Thyroid gland (tissue), 4 donors: ENCODE measurements around the gene ESR1. TPM values are rescaled to one million over a fixed set of nuclear protein-coding genes. Genes with fewer than 3 reads are reported as not detected.

ENCODE experiments used
- DNase-seq, 2 donors: peaks; one replicate each; pipeline ENCODE4 v3.0.0-alpha.2; 2019
- H3K27ac ChIP-seq, 3 donors: fragments of 200-600 bp; sonication (generic); 1 replicate in 2 of 3; 2 replicates in 1 of 3; pipeline ENCODE4 v1.5.1; 2016 to 2019; ENCODE audit warnings: mild to moderate bottlenecking in 1 of 3, moderate library complexity in 1 of 3
- H3K27me3 ChIP-seq: fragments of 200-600 bp; sonication (generic); one replicate; pipeline ENCODE4 v1.5.1; 2019
- H3K36me3 ChIP-seq, 2 donors: fragments of 200-600 bp; sonication (generic); one replicate each; pipeline ENCODE4 v1.5.1; 2016 to 2019
- H3K4me1 ChIP-seq, 2 donors: fragments of 200-600 bp; sonication (generic); one replicate each; pipeline ENCODE4 v1.5.1; 2017 to 2019
- H3K4me3 ChIP-seq, 3 donors: fragments of 200-600 bp; sonication (generic); replicated peaks in 1 of 3; 1 replicate in 2 of 3; 2 replicates in 1 of 3; pipeline ENCODE4 v1.5.1; 2016; ENCODE audit warnings: mild to moderate bottlenecking in 1 of 3
- H3K9me3 ChIP-seq: fragments of 200-600 bp; sonication (generic); one replicate; pipeline ENCODE4 v1.5.1; 2017
- POLR2A ChIP-seq, 2 donors: fragments of 450-650 bp; IDR thresholded peaks; one replicate each; pipeline ENCODE4 v1.6.1; 2017; ENCODE audit warnings: antibody characterized with exemption in 2 of 2, mild to moderate bottlenecking in 2 of 2, moderate library complexity in 1 of 2
- WGBS, 2 donors: methylation state at CpG; one replicate each; pipeline ENCODE4 v1.1.5; 2017; 5-methylcytosine and 5-hydroxymethylcytosine counted together
- intact Hi-C: fragments of 100-400 bp; cut with DNase I; formaldehyde crosslinking; loops from one replicate; pipeline ENCODE4 v1.15.1; 2023
- total RNA-seq, 4 donors: library from RNA; depleted of rRNA; stranded (reverse); fragments of >200 nt; gene quantifications; one replicate each; pipeline ENCODE4 v1.2.3, GENCODE V29; 2016
- TF ChIP-seq, protein P1 (sequence below), 6 experiments: fragments of 200-600 bp in 3 of 6; fragments of 450-650 bp in 3 of 6; sonication (generic) in 3 of 6; IDR thresholded peaks; one replicate each; pipeline ENCODE4 v1.5.1; 2016 to 2019; ENCODE audit warnings: antibody characterized with exemption in 6 of 6, mild to moderate bottlenecking in 2 of 6, inconsistent platforms in 1 of 6, moderate library complexity in 1 of 6

ESR1 gene
- total RNA-seq, 4 donors from 2014 or later, result 3.2 to 4.7 (median 3.6) TPM

DNA sequence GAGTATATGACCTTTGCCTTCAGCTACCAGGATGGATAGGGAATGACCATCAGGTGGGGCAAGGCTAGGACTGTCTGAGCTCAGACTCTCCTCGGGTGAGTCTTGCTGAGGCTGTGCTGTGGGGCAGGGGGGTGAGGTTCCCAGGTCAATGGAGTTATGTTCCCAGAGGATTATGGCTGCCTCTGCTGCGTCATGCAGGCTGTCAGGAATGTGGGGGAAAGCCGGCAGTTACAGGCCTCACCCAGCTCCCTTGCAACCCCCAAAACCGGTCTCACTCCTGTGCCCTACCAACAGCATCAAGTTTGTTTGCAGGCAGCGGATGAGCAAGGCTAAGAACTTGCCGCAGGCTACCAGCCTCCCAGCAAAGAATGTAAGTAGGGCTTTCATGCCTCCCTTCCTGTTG lies 93.5 kb downstream of the ESR1 start:
- H3K4me1 ChIP-seq, result no peaks in the 10 kb centered on the region
- intact Hi-C loops, result no loop called here
- no peaks in the 10 kb centered on the region for H3K27me3 ChIP-seq
- no peak for DNase-seq
- no peaks in the 10 kb centered on the region for H3K36me3 ChIP-seq
- 93 to 96% methylated on average over 6 of the region's 6 CpGs for WGBS, 2 donors
- H3K4me3 ChIP-seq, result no peak overlapping the region
- TF ChIP-seq, protein P1, sequence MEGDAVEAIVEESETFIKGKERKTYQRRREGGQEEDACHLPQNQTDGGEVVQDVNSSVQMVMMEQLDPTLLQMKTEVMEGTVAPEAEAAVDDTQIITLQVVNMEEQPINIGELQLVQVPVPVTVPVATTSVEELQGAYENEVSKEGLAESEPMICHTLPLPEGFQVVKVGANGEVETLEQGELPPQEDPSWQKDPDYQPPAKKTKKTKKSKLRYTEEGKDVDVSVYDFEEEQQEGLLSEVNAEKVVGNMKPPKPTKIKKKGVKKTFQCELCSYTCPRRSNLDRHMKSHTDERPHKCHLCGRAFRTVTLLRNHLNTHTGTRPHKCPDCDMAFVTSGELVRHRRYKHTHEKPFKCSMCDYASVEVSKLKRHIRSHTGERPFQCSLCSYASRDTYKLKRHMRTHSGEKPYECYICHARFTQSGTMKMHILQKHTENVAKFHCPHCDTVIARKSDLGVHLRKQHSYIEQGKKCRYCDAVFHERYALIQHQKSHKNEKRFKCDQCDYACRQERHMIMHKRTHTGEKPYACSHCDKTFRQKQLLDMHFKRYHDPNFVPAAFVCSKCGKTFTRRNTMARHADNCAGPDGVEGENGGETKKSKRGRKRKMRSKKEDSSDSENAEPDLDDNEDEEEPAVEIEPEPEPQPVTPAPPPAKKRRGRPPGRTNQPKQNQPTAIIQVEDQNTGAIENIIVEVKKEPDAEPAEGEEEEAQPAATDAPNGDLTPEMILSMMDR (IDR thresholded peaks at IDR 0.05), result no peak
- TF ChIP-seq POLR2A (IDR thresholded peaks at IDR 0.05), result no peak
- H3K27ac ChIP-seq, result no peak overlapping the region
- no peaks in the 10 kb centered on the region for H3K9me3 ChIP-seq

DNA sequence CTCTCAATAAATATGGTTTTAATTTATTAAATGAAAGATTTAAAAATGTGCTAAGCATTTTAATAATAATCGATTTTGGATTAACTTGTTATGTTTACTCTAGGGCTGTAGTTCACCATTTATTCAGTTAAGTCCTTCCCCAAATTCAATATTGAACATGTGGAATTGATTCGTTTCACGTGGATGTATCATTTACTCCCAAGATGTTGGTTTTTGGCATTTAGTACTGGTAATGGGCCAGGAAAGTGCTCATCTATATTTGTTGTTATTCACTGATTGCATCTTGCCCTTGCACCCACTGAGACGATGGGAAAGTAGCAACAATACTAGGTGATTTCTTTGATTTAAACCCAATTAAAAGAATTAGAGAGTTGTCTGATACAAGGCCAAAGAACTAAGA lies 97.1 kb downstream of the ESR1 start:
- no peak for TF ChIP-seq POLR2A (IDR thresholded peaks at IDR 0.05)
- TF ChIP-seq, protein P1 (IDR thresholded peaks at IDR 0.05), result no peak
- no peak overlapping the region for H3K27ac ChIP-seq
- no peaks in the 10 kb centered on the region for H3K36me3 ChIP-seq
- DNase-seq, result no peak
- intact Hi-C loops, result no loop called here
- WGBS, 2 donors, result 84 to 85% methylated on average over 4 of the region's 4 CpGs
- no peaks in the 10 kb centered on the region for H3K4me1 ChIP-seq
- H3K9me3 ChIP-seq, result no peaks in the 10 kb centered on the region
- H3K27me3 ChIP-seq, result no peaks in the 10 kb centered on the region
- no peak overlapping the region for H3K4me3 ChIP-seq

DNA sequence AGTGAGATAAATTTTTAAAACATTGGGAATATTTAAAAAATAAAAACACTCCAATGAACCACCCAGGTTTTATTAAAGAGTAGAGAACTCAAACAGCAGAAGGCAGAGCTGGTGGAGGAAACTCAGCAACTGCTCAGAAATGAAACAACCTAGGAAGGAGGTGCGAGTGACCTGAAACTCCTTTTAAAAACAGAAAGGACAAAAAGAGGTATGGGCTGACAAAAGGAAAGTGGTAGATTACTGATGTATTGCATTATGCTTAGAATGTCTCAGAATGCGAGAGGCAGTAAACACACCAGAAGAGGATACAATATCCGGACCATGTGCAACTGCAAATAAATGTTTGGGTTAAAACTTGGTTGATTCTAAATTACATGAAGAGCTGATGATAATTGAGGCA lies 97.6 kb downstream of the ESR1 start:
- no peaks in the 10 kb centered on the region for H3K4me1 ChIP-seq
- H3K27ac ChIP-seq, result no peak overlapping the region
- no peak overlapping the region for H3K4me3 ChIP-seq
- intact Hi-C loops, result no loop called here
- WGBS, 2 donors, result 93 to 94% methylated on average over 3 of the region's 3 CpGs
- no peaks in the 10 kb centered on the region for H3K27me3 ChIP-seq
- no peaks in the 10 kb centered on the region for H3K9me3 ChIP-seq
- no peak for TF ChIP-seq POLR2A (IDR thresholded peaks at IDR 0.05)
- TF ChIP-seq, protein P1 (IDR thresholded peaks at IDR 0.05), result no peak
- DNase-seq, result no peak
- H3K36me3 ChIP-seq, result no peaks in the 10 kb centered on the region

DNA sequence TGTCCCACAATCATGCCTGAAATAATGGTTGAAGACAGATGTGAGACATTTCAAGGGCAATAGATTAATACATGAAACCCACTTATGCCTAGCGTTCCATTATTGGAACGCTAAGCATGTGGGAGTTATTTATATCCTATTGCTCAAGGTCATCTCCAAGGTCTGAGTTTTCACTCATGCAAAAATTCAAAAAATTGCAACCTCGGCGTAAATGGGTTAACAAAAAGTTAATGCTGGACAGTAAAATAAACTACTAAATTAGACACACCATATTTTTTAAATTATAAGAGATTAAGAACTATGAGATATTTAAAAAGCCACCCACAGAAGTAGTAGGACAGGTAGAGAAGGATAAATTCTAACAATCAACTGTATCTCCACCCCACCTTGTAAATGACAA lies 98.4 kb downstream of the ESR1 start:
- DNase-seq, result no peak
- intact Hi-C loops, result no loop called here
- 96% methylated on average over 4 of the region's 4 CpGs for WGBS, 2 donors
- no peak overlapping the region for H3K27ac ChIP-seq
- H3K4me3 ChIP-seq, result no peak overlapping the region
- H3K9me3 ChIP-seq, result no peaks in the 10 kb centered on the region
- H3K36me3 ChIP-seq, result no peaks in the 10 kb centered on the region
- TF ChIP-seq, protein P1 (IDR thresholded peaks at IDR 0.05), result no peak
- TF ChIP-seq POLR2A (IDR thresholded peaks at IDR 0.05), result no peak
- no peaks in the 10 kb centered on the region for H3K27me3 ChIP-seq
- H3K4me1 ChIP-seq, result no peaks in the 10 kb centered on the region

DNA sequence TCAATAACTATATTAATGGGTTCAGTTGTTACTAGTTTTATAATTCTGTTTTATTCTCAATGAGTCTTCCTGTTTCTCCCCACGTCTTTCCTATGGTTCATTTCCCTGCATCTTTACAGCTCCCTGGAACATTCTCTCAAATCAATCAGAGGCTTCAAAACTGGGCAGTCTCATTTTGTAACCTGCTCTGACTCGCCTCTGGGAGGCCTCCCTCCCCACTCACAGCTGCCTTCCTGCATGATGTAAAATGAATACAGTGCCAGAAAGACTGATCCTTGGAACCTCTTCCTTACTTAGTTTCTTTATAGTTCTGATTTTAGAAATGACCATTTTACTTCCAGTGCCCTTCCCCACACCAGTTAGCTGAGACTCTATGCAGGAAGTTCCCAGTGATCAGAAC lies 103.9 kb downstream of the ESR1 start:
- Histone ChIP-seq H3K27me3 (no peaks in the 10 kb centered on the region), H3K4me3 (no peak overlapping the region), H3K4me1 (no peaks in the 10 kb centered on the region), H3K27ac (no peak overlapping the region), H3K36me3 (no peaks in the 10 kb centered on the region), H3K9me3 (no peaks in the 10 kb centered on the region)
- intact Hi-C loops, result no loop called here
- WGBS, 2 donors, result 70 to 76% methylated on average over 2 of the region's 2 CpGs
- no peak for DNase-seq
- TF ChIP-seq, protein P1 (IDR thresholded peaks at IDR 0.05), result no peak
- no peak for TF ChIP-seq POLR2A (IDR thresholded peaks at IDR 0.05)
